TTC549 (cell line): Measurements from ENCODE around the gene FNDC5.
"Not testable (repeated sequence)": the region's sequence is repeated elsewhere in the genome, so short reads cannot be mapped to it uniquely, and the experiment has no call there.

Source experiments
- FAIRE-seq: peaks from 2 replicates; lab custom pipeline; 2012; peaks lifted over from hg19 to GRCh38; lab: Jason Lieb, UNC

The FNDC5 gene

GRCh38 chr1:32870615-32871363 is at the start of gene FNDC5:
Gene FNDC5 (minus strand): TSS chr1:32870912.
- no peak for FAIRE-seq

- no peak for FAIRE-seq
Measured at GRCh38 chr1:32919811-32920733, 49.4 kb upstream of the FNDC5 start.

DNA sequence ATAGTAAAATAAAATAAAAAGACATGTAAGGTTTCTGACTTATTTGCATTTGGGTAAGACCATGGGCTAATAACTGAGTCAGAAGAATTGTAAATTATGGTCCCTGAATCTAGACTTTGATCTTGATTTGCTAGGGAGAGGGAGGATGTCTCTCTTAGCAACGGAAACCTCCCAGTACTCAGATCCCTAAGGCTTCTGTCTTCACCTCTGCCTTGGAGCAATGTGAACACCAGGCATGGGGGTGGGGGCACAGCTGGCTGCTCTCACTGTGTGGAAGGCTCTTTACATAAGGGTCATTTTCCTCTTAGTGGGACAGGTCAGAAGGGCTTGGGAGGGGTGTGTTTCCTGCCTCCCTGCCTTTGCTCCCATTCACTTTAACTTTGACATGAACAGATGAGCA is 47.5 kb upstream of the FNDC5 start:
- no peak for FAIRE-seq

- FAIRE-seq, result no peak
Measured at GRCh38 chr1:32917521-32917920, 46.8 kb upstream of the FNDC5 start.

GRCh38 chr1:32915766-32916706 is 45.3 kb upstream of the FNDC5 start:
- no peak for FAIRE-seq

DNA sequence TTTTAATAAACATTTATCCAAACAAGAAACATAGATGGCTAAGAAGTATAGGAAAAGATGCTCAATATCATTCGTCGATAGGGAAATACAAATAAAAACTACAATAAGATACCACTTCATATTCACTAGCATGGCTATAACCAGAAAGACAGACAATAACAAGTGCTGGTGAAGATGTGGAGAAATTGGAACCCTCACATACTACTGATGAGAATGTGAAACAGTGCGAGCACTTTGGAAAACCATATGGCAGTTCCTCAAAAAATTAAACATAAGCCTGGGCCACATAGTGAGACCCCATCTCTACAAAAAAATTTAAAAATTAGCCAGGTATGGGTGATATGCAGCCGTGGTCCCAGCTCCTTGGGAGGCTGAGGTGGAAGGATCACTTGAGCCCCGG is 39.6 kb upstream of the FNDC5 start:
- no peak for FAIRE-seq

DNA sequence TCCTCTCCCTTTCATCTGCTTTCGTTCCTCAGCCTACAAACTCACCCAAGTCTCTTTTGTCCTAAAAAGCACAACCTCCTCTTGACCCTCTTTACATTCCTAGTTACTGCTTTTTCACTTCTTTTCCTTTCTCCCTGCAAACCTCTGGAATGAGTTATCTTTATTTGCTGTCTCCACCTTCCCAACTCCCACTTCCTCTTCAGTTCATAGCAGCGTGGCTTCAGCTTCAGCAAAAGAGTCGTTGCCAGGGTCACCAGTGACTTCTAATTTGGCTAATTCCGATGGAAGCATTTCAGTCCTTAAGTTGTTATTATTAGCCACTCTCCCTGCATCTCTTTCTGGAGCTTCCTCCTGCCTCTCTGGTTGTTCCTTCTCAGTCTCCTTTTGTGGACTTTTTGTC is 36.7 kb upstream of the FNDC5 start:
- no peak for FAIRE-seq

GRCh38 chr1:32906654-32907053 is 35.9 kb upstream of the FNDC5 start:
- FAIRE-seq, result no peak

GRCh38 chr1:32905588-32905987 is 34.9 kb upstream of the FNDC5 start:
- not testable (repeated sequence) for FAIRE-seq

DNA sequence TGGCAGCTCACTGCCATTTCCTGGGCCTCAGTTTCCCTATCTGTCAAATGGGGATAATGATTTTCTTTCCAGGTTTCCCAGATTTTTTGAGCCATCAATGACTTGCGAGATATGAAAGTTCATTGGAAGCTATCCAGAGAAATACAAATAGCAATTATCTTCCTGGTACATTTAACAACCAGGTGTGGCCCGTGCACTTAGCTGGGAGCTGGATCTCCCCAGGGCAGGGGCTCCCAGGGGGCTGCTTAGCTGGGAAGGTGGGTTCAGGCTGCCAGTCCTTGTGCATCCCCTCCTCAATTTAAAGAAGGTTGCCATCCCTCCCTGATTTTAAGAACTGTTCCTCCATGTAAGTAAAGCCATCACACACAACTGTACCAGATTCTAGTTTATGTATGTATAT is 34.1 kb upstream of the FNDC5 start:
- no peak for FAIRE-seq

DNA sequence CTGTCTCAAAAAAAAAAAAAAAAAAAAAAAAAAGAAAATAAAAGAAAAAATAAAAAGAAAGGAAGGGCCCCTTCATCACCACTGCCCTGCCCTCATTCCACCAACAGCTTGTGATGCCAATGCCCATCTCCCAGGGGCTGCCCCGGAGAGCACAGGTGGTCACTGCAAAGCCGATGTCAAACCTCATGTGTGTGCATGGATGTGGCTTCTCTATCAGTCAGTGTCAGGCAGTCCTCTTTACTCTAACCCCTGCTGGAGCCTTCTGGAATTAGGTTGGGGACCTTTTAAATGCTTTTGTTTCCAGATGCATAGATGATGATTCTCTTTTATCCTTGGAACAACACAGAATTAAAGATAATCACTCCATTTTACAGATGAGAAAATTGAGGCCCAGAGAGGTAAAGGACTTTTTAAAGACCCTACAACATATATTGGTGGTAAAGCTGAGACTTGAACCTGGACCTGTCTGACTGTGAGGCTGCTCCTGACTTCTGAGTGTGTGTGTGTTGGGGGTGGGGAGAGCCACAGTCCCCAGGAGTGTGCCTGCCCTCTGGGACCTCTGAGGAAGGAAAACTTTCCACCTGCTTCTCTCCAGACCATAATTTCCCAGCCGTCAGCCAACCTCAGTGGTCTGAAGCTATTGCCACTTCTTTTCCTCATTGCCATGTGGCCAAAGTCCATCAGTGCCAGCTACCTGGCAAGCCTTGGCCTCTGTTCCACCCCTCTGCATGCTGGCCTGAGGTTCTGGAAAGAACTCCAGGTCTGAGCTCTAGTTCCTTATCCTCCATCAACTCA is 33.5 kb upstream of the FNDC5 start:
- no peak for FAIRE-seq

DNA sequence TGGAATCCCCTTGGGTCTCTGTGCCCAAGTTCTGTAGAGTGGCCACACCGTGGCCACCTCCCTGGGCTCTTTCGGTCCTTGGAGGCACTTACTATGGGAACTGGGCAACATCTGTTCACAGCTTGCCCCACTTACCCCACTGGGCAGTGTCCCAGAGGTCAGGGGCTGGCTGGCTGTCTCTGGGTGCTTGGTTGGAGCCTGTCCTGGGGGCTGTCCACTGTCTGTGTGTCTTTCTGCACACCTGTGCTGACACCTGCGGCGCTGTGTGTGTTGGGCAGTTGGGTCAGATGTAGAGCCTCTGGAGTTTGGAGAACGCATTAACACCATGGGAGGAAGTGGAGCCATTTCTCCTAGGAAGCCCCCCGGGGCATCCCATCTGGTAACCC is 31.8 kb upstream of the FNDC5 start:
- no peak for FAIRE-seq

- FAIRE-seq, result no peak
Measured at GRCh38 chr1:32901823-32902534, 31.3 kb upstream of the FNDC5 start.

DNA sequence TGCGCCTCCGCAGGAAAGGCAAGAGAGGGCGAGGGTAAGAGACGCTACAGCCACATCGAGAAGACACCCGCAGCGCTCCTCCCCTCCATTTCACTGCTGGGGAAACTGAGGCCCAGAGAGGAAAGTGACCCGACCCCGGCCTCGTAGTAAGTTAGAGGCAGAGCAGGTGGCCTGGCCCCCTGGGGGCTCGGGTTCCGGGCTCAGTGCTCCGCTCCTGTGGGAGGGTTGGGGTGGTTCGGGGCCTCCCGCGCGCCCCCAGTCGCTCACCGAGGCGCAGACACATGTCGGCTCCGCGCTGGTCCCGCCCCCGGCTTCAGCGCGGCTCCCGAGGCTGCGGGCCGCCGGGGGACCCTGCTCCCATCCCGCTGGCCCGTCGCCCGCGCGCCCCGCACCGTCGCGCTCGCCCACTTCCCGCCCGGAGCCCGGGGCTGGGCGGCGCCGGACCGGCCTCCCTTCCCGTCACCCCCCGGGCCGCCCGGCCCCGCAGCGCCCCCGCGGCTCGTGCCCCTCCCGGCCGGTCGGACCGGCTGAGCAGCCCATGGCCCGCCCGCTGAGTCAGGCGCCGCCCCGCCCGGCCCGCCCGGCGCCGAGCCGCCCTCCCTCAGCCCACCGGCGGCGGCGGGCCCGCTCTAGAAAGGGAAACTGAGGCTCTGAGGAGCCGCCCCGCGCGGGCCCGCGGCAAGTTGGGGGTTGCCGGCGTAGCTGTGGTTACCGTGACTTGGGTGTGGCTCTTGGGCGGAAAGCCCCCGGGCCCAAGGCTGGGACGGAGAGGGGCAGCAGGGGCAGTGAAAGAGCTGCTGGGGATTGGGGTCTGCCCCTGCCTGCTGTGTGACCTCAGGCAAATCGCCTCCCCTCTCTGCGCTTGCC is 30.5 kb upstream of the FNDC5 start, which contains the start of gene TMEM54:
TSS of gene TMEM54 (minus strand) at position 434 of the 867 bp plus-strand sequence. CDS start at position 283, 151 bp downstream.
- no peak for FAIRE-seq

- FAIRE-seq, result no peak
Measured at GRCh38 chr1:32900371-32900955, 29.8 kb upstream of the FNDC5 start.

DNA sequence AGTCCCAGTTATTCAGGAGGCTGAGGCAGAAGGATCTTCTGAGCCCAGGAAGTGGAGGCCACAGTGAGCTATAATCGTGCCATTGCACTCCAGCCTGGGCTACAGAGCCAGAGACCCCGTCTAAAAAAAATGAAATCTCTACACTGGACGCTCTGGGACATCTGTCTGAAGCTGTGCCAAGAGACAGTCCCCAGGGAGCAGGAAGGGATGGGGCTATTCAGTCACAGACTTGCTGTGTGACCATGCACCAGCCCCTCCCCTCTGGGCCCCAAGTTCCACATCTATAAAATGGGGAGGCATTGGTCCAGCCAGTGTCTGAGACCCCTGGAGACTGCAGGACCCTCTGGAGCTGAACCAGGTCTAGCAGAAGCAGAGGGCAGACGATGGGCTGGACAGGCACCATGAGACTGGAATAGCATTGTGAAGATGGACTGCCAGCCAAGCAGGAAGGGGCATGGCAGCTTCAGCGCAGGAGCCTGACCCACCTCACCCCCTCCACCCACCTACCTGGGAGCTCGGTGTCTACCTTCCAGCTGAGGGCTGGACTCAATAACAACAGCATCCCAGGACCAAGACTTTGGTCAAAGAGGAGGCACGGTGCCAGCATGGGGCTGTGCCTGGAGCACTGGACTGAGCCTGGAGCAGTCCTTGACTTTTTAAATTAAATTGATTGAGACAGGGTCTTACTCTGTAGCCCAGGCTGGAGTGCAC is 29.0 kb upstream of the FNDC5 start:
- no peak for FAIRE-seq

GRCh38 chr1:32898958-32899357 is 28.2 kb upstream of the FNDC5 start:
- no peak for FAIRE-seq

DNA sequence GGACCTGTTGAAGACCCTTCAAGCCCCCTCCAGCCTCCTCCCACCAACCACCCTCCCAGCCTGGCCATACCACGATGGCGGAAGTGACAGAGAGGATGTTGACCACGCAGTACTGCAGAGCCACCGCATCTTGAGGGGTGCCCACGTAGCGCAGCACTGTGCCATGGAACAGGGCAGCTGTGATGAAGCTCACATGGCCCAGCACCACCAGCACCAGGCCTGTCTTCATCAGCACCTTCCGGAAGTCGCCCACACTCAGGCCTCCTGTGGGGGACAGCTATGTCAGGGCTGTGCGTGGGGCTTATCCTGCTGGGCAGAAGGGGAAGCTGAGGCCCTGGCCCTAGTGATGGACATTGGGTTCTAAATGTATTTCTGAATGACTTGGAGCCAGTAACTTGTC is 27.3 kb upstream of the FNDC5 start:
- FAIRE-seq, result no peak
